CD8-positive, alpha-beta memory T cell (primary cell): ENCODE data around the gene NPY4R2. TPM values are rescaled to one million over a fixed set of nuclear protein-coding genes. Genes with fewer than 3 reads are reported as not detected.
"Not testable (repeated sequence)": the region's sequence is repeated elsewhere in the genome, so short reads cannot be mapped to it uniquely, and the experiment has no call there.

Experiments used
- CTCF ChIA-PET: fragments of 350-600 bp; sonication (Branson Sonifier 250); formaldehyde crosslinking; loops from one replicate; lab custom pipeline; 2021; ENCODE audit warnings: antibody characterized with exemption; lab: Charles Lee
- POLR2A ChIA-PET: fragments of 350-600 bp; sonication (Branson Sonifier 250); formaldehyde crosslinking; loops from one replicate; lab custom pipeline; 2021; ENCODE audit warnings: antibody characterized with exemption; lab: Charles Lee
- DNase-seq, 5 donors: peaks; one replicate each; pipeline versions ENCODE4 v3.0.0 to v3.0.0-alpha.2; 2020 to 2022; ENCODE audit warnings: mixed read lengths in 1 of 5
- H3K27ac ChIP-seq: one replicate; pipeline ENCODE4 v1.7.0; 2013; ENCODE audit warnings: low read depth, mild to moderate bottlenecking, low read length, moderate library complexity
- H3K27me3 ChIP-seq: 2 replicates; pipeline ENCODE4 v1.7.0; 2013; ENCODE audit warnings: low read length, mild to moderate bottlenecking; ENCODE audit not compliant: insufficient read depth, poor library complexity, severe bottlenecking
- H3K36me3 ChIP-seq: 2 replicates; pipeline ENCODE4 v1.7.0; 2013; ENCODE audit warnings: mild to moderate bottlenecking, low read length, moderate library complexity; ENCODE audit not compliant: insufficient read depth
- H3K4me1 ChIP-seq: 2 replicates; pipeline ENCODE4 v1.7.0; 2013; ENCODE audit warnings: mild to moderate bottlenecking, low read length, moderate library complexity; ENCODE audit not compliant: insufficient read depth
- H3K4me3 ChIP-seq: 2 replicates; pipeline ENCODE4 v1.7.0; 2013; ENCODE audit warnings: mild to moderate bottlenecking, low read length
- H3K9me3 ChIP-seq: 2 replicates; pipeline ENCODE4 v1.7.0; 2013; ENCODE audit warnings: mild to moderate bottlenecking, low read length
- H3K27ac Mint-ChIP-seq, 8 donors: one replicate each; pipeline ENCODE4 v1.8.0; 2020 to 2021; ENCODE audit warnings: mixed read lengths in 8 of 8, mild to moderate bottlenecking in 6 of 8, inconsistent platforms in 3 of 8, moderate library complexity in 3 of 8
- H3K27me3 Mint-ChIP-seq, 2 donors: one replicate each; pipeline ENCODE4 v1.8.0; 2020 to 2021; ENCODE audit warnings: mixed read lengths in 2 of 2, mild to moderate bottlenecking in 1 of 2, moderate library complexity in 1 of 2
- H3K36me3 Mint-ChIP-seq, 3 donors: one replicate each; pipeline ENCODE4 v1.8.0; 2020 to 2021; ENCODE audit warnings: mixed read lengths in 3 of 3, inconsistent platforms in 1 of 3, mild to moderate bottlenecking in 1 of 3
- H3K4me1 Mint-ChIP-seq, 3 donors: one replicate each; pipeline ENCODE4 v1.8.0; 2020 to 2021; ENCODE audit warnings: mixed read lengths in 3 of 3, inconsistent platforms in 1 of 3, mild to moderate bottlenecking in 1 of 3
- H3K4me3 Mint-ChIP-seq, 7 donors: one replicate each; pipeline ENCODE4 v1.8.0; 2020 to 2021; ENCODE audit warnings: mixed read lengths in 7 of 7, mild to moderate bottlenecking in 6 of 7, moderate library complexity in 4 of 7, inconsistent platforms in 2 of 7
- H3K9me3 Mint-ChIP-seq, 5 donors: one replicate each; pipeline ENCODE4 v1.8.0; 2020 to 2022; ENCODE audit warnings: mixed read lengths in 5 of 5, mild to moderate bottlenecking in 3 of 5, moderate library complexity in 2 of 5, inconsistent platforms in 1 of 5
- polyA plus RNA-seq: library from polyadenylated mRNA; unstranded; fragments of 300-500 nt; fragmentation: Illumina TruSeq; gene quantifications from one replicate; pipeline ENCODE4 v1.2.3, GENCODE V29; 2021
- total RNA-seq, 2 experiments: library from RNA; stranded (reverse); gene quantifications; one replicate each; pipeline ENCODE4 v1.2.3, GENCODE V29; 2021

NPY4R2 gene
- total RNA-seq, result not detected
- polyA plus RNA-seq, result not detected

GRCh38 chr10:47918475-47918874 lies at the start of gene NPY4R2:
NPY4R2 (plus strand) TSS chr10:47918662; CDS start chr10:47921988, 3,326 bp downstream.
- H3K36me3 Mint-ChIP-seq, H3K9me3 Mint-ChIP-seq, H3K4me1 Mint-ChIP-seq, H3K27ac Mint-ChIP-seq, H3K4me3 Mint-ChIP-seq, H3K27me3 Mint-ChIP-seq, H3K36me3 ChIP-seq, POLR2A ChIA-PET, H3K27me3 ChIP-seq, H3K4me3 ChIP-seq, CTCF ChIA-PET, H3K27ac ChIP-seq, DNase-seq, H3K9me3 ChIP-seq, H3K4me1 ChIP-seq: not testable (repeated sequence)

DNA sequence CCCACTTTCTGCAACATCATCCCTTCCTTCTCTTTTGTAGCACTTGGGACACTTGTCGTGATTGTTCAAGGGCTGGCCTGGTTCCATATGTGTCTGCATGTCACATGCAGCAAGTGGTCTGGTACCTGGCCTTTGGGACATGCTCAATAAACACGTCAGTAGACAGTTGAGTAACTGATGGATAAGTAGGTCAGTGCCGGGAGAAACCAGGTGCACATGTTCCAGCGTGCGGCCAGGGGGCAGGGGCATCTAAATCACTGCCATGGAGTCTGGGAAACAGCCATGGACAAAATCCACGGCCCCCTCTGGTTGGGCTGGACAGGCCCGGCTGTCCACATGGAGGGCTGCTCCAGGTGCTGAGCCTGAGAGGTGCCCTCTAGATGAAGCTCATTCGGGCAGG lies 47.6 kb upstream of the NPY4R2 start:
- H3K27me3 Mint-ChIP-seq, H3K4me3 Mint-ChIP-seq, H3K36me3 Mint-ChIP-seq, H3K27ac ChIP-seq, H3K4me1 ChIP-seq, H3K27ac Mint-ChIP-seq, H3K4me3 ChIP-seq, H3K9me3 ChIP-seq, DNase-seq, POLR2A ChIA-PET, H3K36me3 ChIP-seq, H3K27me3 ChIP-seq, H3K9me3 Mint-ChIP-seq, CTCF ChIA-PET, H3K4me1 Mint-ChIP-seq: not testable (repeated sequence)

- H3K9me3 ChIP-seq, POLR2A ChIA-PET, H3K36me3 Mint-ChIP-seq, H3K4me3 Mint-ChIP-seq, H3K36me3 ChIP-seq, CTCF ChIA-PET, H3K4me1 ChIP-seq, DNase-seq, H3K9me3 Mint-ChIP-seq, H3K4me1 Mint-ChIP-seq, H3K27me3 Mint-ChIP-seq, H3K27ac ChIP-seq, H3K27ac Mint-ChIP-seq, H3K27me3 ChIP-seq, H3K4me3 ChIP-seq: not testable (repeated sequence)
These were observed 46.8 kb upstream of the NPY4R2 start for GRCh38 chr10:47871485-47872180.

- H3K9me3 ChIP-seq, H3K4me3 Mint-ChIP-seq, POLR2A ChIA-PET, H3K27me3 ChIP-seq, H3K27ac ChIP-seq, H3K36me3 Mint-ChIP-seq, H3K4me3 ChIP-seq, H3K27ac Mint-ChIP-seq, H3K4me1 ChIP-seq, DNase-seq, H3K4me1 Mint-ChIP-seq, H3K27me3 Mint-ChIP-seq, H3K36me3 ChIP-seq, H3K9me3 Mint-ChIP-seq, CTCF ChIA-PET: not testable (repeated sequence)
These were observed 46.2 kb upstream of the NPY4R2 start for GRCh38 chr10:47872236-47872635.

- H3K4me1 Mint-ChIP-seq, H3K27me3 ChIP-seq, H3K4me3 Mint-ChIP-seq, H3K9me3 Mint-ChIP-seq, POLR2A ChIA-PET, H3K27ac ChIP-seq, H3K27ac Mint-ChIP-seq, DNase-seq, H3K36me3 Mint-ChIP-seq, CTCF ChIA-PET, H3K9me3 ChIP-seq, H3K4me3 ChIP-seq, H3K4me1 ChIP-seq, H3K27me3 Mint-ChIP-seq, H3K36me3 ChIP-seq: not testable (repeated sequence)
These were observed 34.2 kb upstream of the NPY4R2 start for GRCh38 chr10:47884239-47884638.

GRCh38 chr10:47884934-47885333 lies 33.5 kb upstream of the NPY4R2 start:
- H3K27ac ChIP-seq, H3K27ac Mint-ChIP-seq, CTCF ChIA-PET, H3K27me3 ChIP-seq, H3K27me3 Mint-ChIP-seq, H3K9me3 ChIP-seq, H3K4me3 Mint-ChIP-seq, H3K9me3 Mint-ChIP-seq, H3K4me1 Mint-ChIP-seq, H3K4me3 ChIP-seq, DNase-seq, H3K36me3 ChIP-seq, H3K36me3 Mint-ChIP-seq, POLR2A ChIA-PET, H3K4me1 ChIP-seq: not testable (repeated sequence)

DNA sequence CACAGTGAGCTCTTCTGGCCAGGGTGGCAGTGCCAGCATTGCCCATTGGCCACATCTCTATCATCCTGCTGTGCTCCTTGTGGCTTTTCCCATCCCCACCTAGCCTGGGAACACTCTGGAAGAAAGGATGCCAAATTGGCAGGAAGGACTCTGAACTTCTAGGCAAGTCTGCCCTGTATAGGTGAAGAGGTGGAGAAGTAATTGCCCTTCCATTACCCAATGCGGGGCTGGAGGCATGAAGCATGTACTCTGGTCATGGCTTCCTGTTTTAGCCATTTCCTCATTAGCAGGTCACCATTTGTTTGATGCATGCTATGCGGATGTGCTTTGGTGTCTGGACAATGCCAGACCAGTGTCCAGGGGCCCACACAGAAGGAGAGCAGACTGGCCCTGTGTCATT lies 32.1 kb upstream of the NPY4R2 start:
- DNase-seq, CTCF ChIA-PET, H3K27ac Mint-ChIP-seq, H3K36me3 Mint-ChIP-seq, H3K27me3 ChIP-seq, H3K9me3 Mint-ChIP-seq, POLR2A ChIA-PET, H3K4me3 Mint-ChIP-seq, H3K4me1 Mint-ChIP-seq, H3K27me3 Mint-ChIP-seq, H3K4me1 ChIP-seq, H3K9me3 ChIP-seq, H3K27ac ChIP-seq, H3K36me3 ChIP-seq, H3K4me3 ChIP-seq: not testable (repeated sequence)

DNA sequence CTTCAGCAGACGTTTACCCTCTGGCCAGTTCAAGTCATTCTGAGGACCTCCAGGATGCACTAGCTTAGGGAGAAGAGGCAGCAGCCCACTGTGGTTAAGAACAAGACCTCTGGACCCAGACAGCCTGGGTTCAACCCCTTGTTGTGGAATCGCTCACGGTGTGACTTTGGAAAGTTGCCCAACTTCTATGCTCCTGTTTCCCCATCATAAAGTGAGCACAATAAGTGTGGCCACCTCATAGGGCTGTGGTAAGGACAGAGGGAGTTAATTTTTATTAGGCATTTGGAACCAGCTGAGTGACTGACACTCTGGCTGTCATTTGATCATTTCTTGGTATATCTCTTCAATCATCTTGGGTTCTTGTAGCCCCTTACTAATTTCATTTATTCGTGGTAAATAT lies 31.6 kb upstream of the NPY4R2 start:
- CTCF ChIA-PET, H3K9me3 Mint-ChIP-seq, H3K36me3 ChIP-seq, H3K36me3 Mint-ChIP-seq, DNase-seq, H3K27ac ChIP-seq, H3K9me3 ChIP-seq, H3K4me1 Mint-ChIP-seq, H3K4me1 ChIP-seq, H3K27ac Mint-ChIP-seq, H3K27me3 Mint-ChIP-seq, H3K4me3 Mint-ChIP-seq, H3K4me3 ChIP-seq, H3K27me3 ChIP-seq, POLR2A ChIA-PET: not testable (repeated sequence)

GRCh38 chr10:47890737-47891136 lies 27.7 kb upstream of the NPY4R2 start:
- H3K36me3 ChIP-seq, H3K4me1 Mint-ChIP-seq, CTCF ChIA-PET, H3K4me1 ChIP-seq, H3K9me3 Mint-ChIP-seq, H3K9me3 ChIP-seq, H3K4me3 Mint-ChIP-seq, H3K27ac Mint-ChIP-seq, H3K36me3 Mint-ChIP-seq, H3K27ac ChIP-seq, H3K27me3 ChIP-seq, DNase-seq, H3K27me3 Mint-ChIP-seq, H3K4me3 ChIP-seq, POLR2A ChIA-PET: not testable (repeated sequence)
